GM12878 (cell line): ENCODE data around the gene AAGAB. TPM values are rescaled to one million over a fixed set of nuclear protein-coding genes. Genes with fewer than 3 reads are reported as not detected.

Experiments used
- ATAC-seq: fragments of 200-7000 bp; cut with Tn5 transposase; 3 replicates; pipeline ENCODE4 v1.9.1; 2020; ENCODE audit warnings: mild to moderate bottlenecking, moderate library complexity
- BruUV-seq: library from RNA; stranded (reverse); fragments of 400-500 nt; replicated peaks from 2 replicates; lab custom pipeline; 2021; lab: Mats Ljungman, UMichigan
- CTCF ChIA-PET: fragments of 300-600 bp; sonication (Branson Sonifier 250); formaldehyde crosslinking; extraction: SDS; loops from one replicate; lab custom pipeline; 2021; ENCODE audit warnings: inconsistent platforms; lab: Yijun Ruan, JAX
- POLR2A ChIA-PET: fragments of 350-600 bp; formaldehyde crosslinking; extraction: SDS; loops from one replicate; lab custom pipeline; 2021; ENCODE audit warnings: inconsistent platforms; lab: Charles Lee
- RAD21 ChIA-PET: fragments of 300-600 bp; sonication (Branson Sonifier 250); formaldehyde crosslinking; loops from one replicate; lab custom pipeline; 2023; ENCODE audit warnings: antibody characterized with exemption; ENCODE audit not compliant: unreplicated experiment; lab: Charles Lee
- SMC1A ChIA-PET: fragments of 300-600 bp; sonication (Branson Sonifier 250); formaldehyde crosslinking; loops from one replicate; lab custom pipeline; 2023; ENCODE audit not compliant: unreplicated experiment, uncharacterized antibody; lab: Charles Lee
- DNase-seq: peaks from one replicate; pipeline ENCODE4 v3.0.0-alpha.2; 2011; ENCODE audit warnings: low read depth, low spot score
- FAIRE-seq: peaks from 3 replicates; lab custom pipeline; 2011; peaks lifted over from hg19 to GRCh38; lab: Jason Lieb, UNC
- H2AFZ ChIP-seq: 2 replicates; pipeline ENCODE4 v1.6.0; 2011; ENCODE audit warnings: low read depth, low read length, control low read depth; ENCODE audit not compliant: control insufficient read depth
- H3K27ac ChIP-seq: 2 replicates; pipeline ENCODE4 v1.5.1; 2011; ENCODE audit warnings: control low read depth; ENCODE audit not compliant: control insufficient read depth, insufficient read depth
- H3K27me3 ChIP-seq, 2 experiments: replicated peaks in 1 of 2; 2 replicates each; pipeline versions ENCODE4 v1.6.0 to v1.6.1; 2011; ENCODE audit warnings: low read length in 1 of 2; ENCODE audit not compliant: control insufficient read depth in 2 of 2, insufficient read depth in 2 of 2
- H3K36me3 ChIP-seq, 2 experiments: 2 replicates each; pipeline ENCODE4 v1.5.1; 2011; ENCODE audit warnings: low read length in 1 of 2; ENCODE audit not compliant: control insufficient read depth in 2 of 2, insufficient read depth in 2 of 2
- H3K4me1 ChIP-seq: 2 replicates; pipeline ENCODE4 v1.6.1; 2011; ENCODE audit warnings: mild to moderate bottlenecking, low read length, moderate library complexity, mixed read lengths; ENCODE audit not compliant: control insufficient read depth, insufficient read depth
- H3K4me2 ChIP-seq: 2 replicates; pipeline ENCODE4 v1.6.0; 2011; ENCODE audit warnings: control low read depth; ENCODE audit not compliant: control insufficient read depth, insufficient read depth
- H3K4me3 ChIP-seq: fragments of 200-600 bp; sonication (generic); 2 replicates; pipeline ENCODE4 v1.5.1; 2016
- H3K79me2 ChIP-seq: 2 replicates; pipeline ENCODE4 v1.6.0; 2011; ENCODE audit warnings: low read length; ENCODE audit not compliant: control insufficient read depth, insufficient read depth
- H3K9ac ChIP-seq: 2 replicates; pipeline ENCODE4 v1.8.0; 2011; ENCODE audit warnings: low read length, control low read depth, mixed read lengths; ENCODE audit not compliant: control insufficient read depth, insufficient read depth
- H3K9me3 ChIP-seq: replicated peaks from 3 replicates; pipeline ENCODE4 v1.5.1; 2011; ENCODE audit warnings: mild to moderate bottlenecking, low read length; ENCODE audit not compliant: control insufficient read depth, insufficient read depth
- H4K20me1 ChIP-seq: 2 replicates; pipeline ENCODE4 v1.6.0; 2011; ENCODE audit not compliant: control insufficient read depth, insufficient read depth
- GABPA ChIP-seq: IDR thresholded peaks from 2 replicates; pipeline ENCODE4 v1.6.1; 2014; ENCODE audit warnings: antibody characterized with exemption, low read depth, mild to moderate bottlenecking, inconsistent platforms
- MEF2B ChIP-seq: fragments of 450-650 bp; IDR thresholded peaks from 2 replicates; pipeline ENCODE4 v1.6.1; 2018; ENCODE audit warnings: mild to moderate bottlenecking, moderate library complexity; ENCODE audit not compliant: partially characterized antibody, poor library complexity, severe bottlenecking
- RELA ChIP-seq: fragments of 450-650 bp; IDR thresholded peaks from 2 replicates; pipeline ENCODE4 v1.8.0; 2014; ENCODE audit warnings: borderline replicate concordance; ENCODE audit not compliant: partially characterized antibody
- SIN3A ChIP-seq: IDR thresholded peaks from 2 replicates; pipeline ENCODE4 v1.6.1; 2012; ENCODE audit warnings: low read depth, low read length, improper control_type of control experiment
- in situ Hi-C: fragments of 300-500 bp; cut with MboI; formaldehyde crosslinking; loops from 9 replicates; pipeline ENCODE4 v1.14.3; 2018; ENCODE audit warnings: mixed read lengths
- intact Hi-C: fragments of 100-400 bp; cut with micrococcal nuclease; formaldehyde crosslinking; loops from one replicate; pipeline ENCODE4 v1.14.2; 2022; ENCODE audit not compliant: unreplicated experiment
- polyA plus RNA-seq, 11 experiments: library from polyadenylated mRNA; depleted of rRNA in 4 of 11; unstranded in 6 of 11; stranded (reverse) in 5 of 11; fragments of >200 nt; fragmentation: Nextera tagmentation in 4 of 11; fragmentation: Illumina TruSeq in 1 of 11; extraction: Ambion mirVana in 4 of 11; extraction: Trizol in 1 of 11; gene quantifications; 1 replicate in 1 of 11; 2 replicates in 10 of 11; pipeline versions ENCODE4 v1.2.1 to v1.2.3, GENCODE V29; 2011 to 2016; ENCODE audit warnings: inconsistent platforms in 2 of 11, missing spikeins in 2 of 11, low read depth in 1 of 11
- total RNA-seq, 4 experiments: library from RNA; depleted of rRNA in 3 of 4; stranded (reverse); fragments of >200 nt in 3 of 4; fragmentation: Illumina TruSeq in 1 of 4; extraction: Trizol in 1 of 4; gene quantifications; 2 replicates each; pipeline versions ENCODE4 v1.2.1 to v1.2.3, GENCODE V29; 2013 to 2021
- TF ChIP-seq, protein P1 (sequence below): fragments of 150-350 bp; IDR thresholded peaks from 2 replicates; pipeline ENCODE4 v1.6.1; 2014; ENCODE audit warnings: mild to moderate bottlenecking, low read depth, low read length
- TF ChIP-seq, protein P2 (sequence below): fragments of 450-650 bp; IDR thresholded peaks from 2 replicates; pipeline ENCODE4 v1.6.1; 2018; ENCODE audit warnings: mild to moderate bottlenecking, low read depth, moderate library complexity; ENCODE audit not compliant: partially characterized antibody
- TF ChIP-seq, protein P3 (sequence below): fragments of 450-650 bp; formaldehyde crosslinking; IDR thresholded peaks from 2 replicates; pipeline ENCODE4 v1.4.0; 2022; ENCODE audit warnings: mild to moderate bottlenecking, moderate library complexity

AAGAB gene
- total and polyA plus RNA-seq, 10 of the 15 experiments (the other 5 are each of a cell fraction or from before 2014, with no cell fraction given) = 11.4 to 62.3 (median 38.0) TPM

DNA sequence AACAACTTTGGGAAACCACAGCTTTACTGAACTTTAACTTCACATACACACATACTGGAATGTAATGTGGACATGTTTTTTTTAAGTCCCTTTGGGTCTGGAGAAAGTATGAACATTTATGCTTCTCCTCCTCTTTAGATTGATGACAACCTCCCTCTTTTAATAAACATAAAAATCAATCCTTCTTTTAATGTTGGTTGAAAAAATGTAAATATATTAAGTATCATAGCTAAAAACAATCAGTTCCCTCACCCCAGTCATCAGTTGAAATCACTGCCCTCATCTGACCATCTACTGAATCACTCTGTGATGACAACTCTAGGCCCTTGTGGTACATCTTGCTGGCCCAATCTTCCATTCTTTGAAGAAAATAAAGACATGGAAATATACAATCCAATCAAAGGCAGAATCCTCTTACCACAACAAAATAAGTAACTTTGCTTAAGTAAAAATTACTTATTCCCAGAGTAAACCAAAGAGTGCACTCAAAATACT is 6.4 kb downstream of the AAGAB start:
- H3K27me3 ChIP-seq = no peaks in the 10 kb centered on the region
- in situ Hi-C loops = no loop called here
- peaks cover 19% of the 10 kb centered on the region for H3K79me2 ChIP-seq
- peaks cover 0 to 4% of the 10 kb centered on the region in 2 experiments; a peak in 1 of 4 replicates for H3K36me3 ChIP-seq
- no peak overlapping the region for H3K4me2 ChIP-seq
- TF ChIP-seq, protein P1, sequence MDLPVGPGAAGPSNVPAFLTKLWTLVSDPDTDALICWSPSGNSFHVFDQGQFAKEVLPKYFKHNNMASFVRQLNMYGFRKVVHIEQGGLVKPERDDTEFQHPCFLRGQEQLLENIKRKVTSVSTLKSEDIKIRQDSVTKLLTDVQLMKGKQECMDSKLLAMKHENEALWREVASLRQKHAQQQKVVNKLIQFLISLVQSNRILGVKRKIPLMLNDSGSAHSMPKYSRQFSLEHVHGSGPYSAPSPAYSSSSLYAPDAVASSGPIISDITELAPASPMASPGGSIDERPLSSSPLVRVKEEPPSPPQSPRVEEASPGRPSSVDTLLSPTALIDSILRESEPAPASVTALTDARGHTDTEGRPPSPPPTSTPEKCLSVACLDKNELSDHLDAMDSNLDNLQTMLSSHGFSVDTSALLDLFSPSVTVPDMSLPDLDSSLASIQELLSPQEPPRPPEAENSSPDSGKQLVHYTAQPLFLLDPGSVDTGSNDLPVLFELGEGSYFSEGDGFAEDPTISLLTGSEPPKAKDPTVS = no peak
- no peak for TF ChIP-seq SIN3A
- no peak for TF ChIP-seq RELA
- TF ChIP-seq, protein P2, sequence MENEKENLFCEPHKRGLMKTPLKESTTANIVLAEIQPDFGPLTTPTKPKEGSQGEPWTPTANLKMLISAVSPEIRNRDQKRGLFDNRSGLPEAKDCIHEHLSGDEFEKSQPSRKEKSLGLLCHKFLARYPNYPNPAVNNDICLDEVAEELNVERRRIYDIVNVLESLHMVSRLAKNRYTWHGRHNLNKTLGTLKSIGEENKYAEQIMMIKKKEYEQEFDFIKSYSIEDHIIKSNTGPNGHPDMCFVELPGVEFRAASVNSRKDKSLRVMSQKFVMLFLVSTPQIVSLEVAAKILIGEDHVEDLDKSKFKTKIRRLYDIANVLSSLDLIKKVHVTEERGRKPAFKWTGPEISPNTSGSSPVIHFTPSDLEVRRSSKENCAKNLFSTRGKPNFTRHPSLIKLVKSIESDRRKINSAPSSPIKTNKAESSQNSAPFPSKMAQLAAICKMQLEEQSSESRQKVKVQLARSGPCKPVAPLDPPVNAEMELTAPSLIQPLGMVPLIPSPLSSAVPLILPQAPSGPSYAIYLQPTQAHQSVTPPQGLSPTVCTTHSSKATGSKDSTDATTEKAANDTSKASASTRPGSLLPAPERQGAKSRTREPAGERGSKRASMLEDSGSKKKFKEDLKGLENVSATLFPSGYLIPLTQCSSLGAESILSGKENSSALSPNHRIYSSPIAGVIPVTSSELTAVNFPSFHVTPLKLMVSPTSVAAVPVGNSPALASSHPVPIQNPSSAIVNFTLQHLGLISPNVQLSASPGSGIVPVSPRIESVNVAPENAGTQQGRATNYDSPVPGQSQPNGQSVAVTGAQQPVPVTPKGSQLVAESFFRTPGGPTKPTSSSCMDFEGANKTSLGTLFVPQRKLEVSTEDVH = no peak
- no peak for TF ChIP-seq MEF2B
- TF ChIP-seq GABPA = no peak
- TF ChIP-seq, protein P3, sequence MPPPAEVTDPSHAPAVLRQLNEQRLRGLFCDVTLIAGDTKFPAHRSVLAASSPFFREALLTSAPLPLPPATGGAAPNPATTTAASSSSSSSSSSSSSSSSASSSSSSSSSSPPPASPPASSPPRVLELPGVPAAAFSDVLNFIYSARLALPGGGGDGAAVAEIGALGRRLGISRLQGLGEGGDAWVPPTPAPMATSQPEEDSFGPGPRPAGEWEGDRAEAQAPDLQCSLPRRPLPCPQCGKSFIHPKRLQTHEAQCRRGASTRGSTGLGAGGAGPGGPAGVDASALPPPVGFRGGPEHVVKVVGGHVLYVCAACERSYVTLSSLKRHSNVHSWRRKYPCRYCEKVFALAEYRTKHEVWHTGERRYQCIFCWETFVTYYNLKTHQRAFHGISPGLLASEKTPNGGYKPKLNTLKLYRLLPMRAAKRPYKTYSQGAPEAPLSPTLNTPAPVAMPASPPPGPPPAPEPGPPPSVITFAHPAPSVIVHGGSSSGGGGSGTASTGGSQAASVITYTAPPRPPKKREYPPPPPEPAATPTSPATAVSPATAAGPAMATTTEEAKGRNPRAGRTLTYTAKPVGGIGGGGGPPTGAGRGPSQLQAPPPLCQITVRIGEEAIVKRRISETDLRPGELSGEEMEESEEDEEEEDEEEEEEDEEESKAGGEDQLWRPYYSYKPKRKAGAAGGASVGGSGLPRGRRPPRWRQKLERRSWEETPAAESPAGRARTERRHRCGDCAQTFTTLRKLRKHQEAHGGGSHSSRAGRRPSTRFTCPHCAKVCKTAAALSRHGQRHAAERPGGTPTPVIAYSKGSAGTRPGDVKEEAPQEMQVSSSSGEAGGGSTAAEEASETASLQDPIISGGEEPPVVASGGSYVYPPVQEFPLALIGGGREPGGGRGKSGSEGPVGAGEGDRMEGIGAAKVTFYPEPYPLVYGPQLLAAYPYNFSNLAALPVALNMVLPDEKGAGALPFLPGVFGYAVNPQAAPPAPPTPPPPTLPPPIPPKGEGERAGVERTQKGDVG = no peak
- TF ChIP-seq, all 136 proteins: peak for 0
- FAIRE-seq (no peak), DNase-seq (no peak), ATAC-seq (no peak)
- CTCF ChIA-PET = no interaction called here
- Histone ChIP-seq H3K9me3 (peaks cover 3% of the 10 kb centered on the region; the same call in 2 of the 3 replicates), H3K4me3 (no peak overlapping the region), H4K20me1 (no peaks in the 10 kb centered on the region), H3K9ac (no peak overlapping the region), H3K27ac (no peak overlapping the region), H3K4me1 (peaks cover 5% of the 10 kb centered on the region; the same call in 1 of the 2 replicates), H2AFZ (no peak overlapping the region)
- BruUV-seq = no TSS peak
- RAD21 ChIA-PET = no interaction called here
- intact Hi-C loops = no loop called here
- SMC1A ChIA-PET = interaction anchor here (1.3 kb wide), 1 partner anchor 9 kb away, joined by 3 read pairs; no protein-coding TSS in a partner anchor
- POLR2A ChIA-PET = no interaction called here
